NCI-H1436 (cell line): ENCODE data around the gene PAX3.
"Not testable (repeated sequence)": the region's sequence is repeated elsewhere in the genome, so short reads cannot be mapped to it uniquely, and the experiment has no call there.

Experiments
- DNase-seq: peaks from one replicate; lab custom pipeline; 2025; lab: John Stamatoyannopoulos, UW

PAX3 gene

DNA sequence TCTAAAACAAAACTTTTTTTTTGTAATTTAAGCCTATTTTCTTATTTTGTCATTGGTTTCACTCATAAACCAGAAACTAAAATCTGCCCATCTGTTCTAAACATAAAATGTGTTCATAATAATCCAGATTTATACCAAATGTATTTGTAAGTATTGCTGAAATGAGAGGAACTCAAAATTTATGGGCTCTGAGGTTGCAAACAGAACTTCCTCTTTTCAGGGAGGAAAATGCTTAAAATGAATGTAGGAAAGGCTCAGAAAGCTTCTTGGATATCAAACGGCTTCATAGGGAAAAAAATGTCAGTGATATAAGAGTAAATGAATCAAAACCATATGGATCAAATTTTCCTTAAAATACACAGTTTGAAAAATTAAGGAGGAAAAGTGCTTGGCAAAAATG lies 83.9 kb downstream of the PAX3 start:
- no peak for DNase-seq

DNA sequence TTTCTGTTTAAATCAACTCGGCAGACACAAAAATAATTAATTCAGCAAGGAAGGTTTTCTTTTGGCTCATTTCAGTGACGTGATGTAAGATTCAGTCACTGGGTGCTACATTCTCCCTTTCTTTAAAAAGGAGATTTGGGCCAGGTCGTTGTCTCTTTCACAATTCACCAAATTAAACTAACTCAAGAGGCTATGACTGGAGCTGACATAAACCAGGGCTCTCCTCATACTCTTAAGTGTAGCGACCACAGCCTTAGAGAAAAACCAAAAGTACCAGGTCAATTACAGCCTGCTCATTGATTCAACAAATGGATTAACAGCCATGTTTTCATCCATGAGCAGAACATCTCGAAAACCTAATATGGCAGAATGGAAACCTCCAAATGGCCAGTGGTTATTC lies 85.7 kb downstream of the PAX3 start:
- no peak for DNase-seq

DNA sequence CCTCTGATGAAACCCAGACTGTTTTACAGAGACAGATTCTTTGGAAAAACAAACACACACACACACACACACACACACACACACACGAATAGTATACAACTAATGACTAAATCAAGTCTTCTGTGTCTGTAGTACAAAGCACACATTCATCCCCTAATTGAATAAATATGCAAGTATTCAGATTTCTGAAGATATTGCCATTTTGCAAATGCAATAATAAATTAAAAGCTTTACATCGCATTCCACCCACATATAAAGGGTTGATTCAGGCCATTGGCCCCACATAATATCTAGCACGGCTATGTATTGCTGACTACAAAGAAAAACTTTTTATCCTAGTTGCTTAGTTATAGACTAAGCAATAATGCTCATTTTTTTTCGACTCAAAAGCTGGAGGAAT lies 86.2 kb downstream of the PAX3 start:
- no peak for DNase-seq

DNA sequence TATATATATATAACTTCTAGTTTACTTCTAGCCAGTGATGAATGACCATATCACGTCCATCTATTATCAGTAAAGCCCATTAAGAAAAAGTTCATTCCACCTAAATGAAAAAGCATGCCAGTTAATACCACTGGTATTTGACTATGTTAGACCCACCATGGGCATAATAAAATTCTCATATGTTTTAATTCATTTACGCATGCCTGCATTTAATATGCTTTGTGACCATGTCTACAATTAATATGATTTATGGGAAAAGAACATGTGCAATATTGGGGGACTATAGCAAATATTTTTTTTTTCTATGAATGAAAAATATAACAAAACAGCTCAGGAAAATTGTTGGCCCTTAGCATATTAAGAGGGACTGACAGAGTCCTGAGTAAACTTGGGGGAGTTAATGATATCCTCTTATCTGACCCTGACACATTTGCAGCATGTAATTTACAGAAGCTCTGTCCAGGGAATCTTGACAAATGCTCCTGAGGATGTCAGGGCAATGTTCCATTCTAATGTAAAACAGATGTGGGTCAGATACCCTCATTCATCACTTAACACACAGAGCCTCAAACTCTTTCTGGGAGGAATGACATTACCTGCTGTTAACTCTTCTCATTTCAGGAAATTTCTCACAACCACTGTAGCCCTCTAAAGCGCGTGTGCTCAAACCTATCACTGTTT lies 90.6 kb downstream of the PAX3 start:
- DNase-seq, result no peak

DNA sequence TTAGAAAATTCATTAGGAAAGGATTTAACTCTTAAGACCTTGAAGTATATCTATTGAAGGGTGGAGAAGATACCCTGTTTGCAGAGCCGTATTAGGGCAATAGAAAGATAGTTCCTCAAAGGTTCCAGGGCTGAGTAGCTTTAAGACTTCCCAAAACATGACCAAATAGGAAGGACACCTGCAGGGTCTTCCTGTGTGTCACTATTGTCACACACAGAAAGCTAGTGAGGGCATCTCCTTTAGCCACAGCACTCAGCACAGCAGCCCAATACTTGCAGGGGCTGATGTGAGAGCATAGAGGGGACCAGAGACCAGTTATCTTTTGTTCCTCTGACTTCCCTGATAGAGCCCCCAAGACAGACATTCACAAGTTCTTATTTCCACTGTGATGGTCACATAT lies 93.7 kb downstream of the PAX3 start:
- DNase-seq, result no peak

DNA sequence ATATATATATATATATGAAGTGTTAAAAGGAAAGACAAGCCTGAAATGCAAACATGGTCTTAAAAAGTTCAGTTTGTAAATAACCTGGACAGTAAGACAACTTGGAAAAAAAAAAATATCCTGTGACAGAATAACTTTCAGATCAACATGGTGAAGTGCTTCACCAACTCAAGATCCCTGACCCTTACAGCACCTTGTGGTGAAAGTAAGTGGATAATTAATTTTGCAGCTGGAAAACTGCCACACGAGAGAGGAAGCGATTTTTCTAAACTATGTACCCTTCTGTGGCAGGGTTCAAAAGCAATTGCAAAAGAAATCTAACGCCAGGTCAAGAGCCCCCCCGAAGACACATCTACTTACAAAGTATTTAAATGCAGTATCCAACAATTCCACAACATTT lies 95.8 kb downstream of the PAX3 start:
- DNase-seq, result no peak

DNA sequence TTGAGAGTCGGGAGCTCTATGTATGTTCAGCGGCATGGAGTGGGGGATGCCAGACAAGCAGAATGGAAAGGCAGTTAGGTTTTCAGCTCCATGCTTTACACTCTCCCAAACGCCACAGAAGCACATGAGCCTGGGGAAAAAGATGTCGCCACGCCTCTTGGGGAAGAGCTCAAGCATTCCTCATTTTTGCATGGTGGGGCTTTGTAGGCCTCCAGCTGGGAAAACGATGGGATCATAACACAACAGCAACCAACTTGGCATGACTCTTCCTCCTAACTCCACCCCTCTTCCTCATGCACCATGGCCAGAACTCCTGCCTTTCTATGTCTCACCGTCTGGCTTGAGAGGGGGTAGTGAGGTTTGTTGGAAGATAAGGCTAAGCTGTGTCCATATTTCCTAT lies 102.6 kb downstream of the PAX3 start:
- DNase-seq, result no peak

DNA sequence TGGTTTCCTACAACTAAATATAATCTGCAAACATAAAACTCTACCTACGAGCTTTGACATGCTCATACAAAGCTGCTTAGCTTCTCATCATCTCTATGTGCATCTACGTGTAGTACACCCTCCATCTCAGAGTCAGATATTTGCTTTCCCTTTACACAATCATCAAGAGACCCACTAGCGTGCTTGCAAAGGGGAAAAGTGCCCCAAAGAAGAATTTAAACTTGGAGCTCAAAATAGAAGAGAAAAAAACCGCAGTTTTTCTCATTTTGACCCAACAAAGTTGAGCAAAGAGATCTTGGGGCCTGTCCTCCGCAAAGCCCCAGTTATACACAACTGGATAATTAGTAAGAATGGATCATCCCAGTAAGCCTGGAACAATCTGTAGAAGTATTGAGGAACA lies 104.1 kb downstream of the PAX3 start:
- no peak for DNase-seq

DNA sequence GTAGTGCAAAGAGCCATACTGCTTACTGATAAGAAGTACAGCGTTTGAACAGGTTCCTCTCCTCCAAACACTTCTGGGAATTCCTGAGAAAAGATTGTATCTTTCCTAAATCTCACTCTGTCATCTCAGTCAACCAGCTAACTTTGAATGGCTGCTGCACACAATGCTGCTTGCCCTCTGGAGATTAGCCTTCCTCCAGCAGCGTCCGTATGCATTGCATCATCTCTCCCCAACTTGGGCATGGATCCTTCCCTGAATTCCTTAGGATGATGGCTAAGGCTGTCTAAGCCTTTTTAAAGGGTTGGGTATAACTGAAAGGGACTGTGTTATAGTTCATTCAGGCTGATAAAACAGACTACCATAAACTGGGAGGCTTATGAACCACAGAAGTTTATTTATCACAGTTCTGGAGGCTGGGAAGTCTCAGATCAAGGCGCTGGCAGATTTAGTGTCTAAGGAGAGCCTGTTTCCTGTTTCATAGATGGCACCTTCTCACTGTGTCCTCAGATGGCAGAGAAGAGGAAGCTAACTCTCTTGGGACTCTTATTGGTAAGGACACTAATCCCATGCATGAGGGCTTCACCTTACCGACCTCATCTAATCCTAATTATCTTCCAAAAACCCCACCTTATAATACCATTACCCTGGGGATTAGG lies 105.3 kb downstream of the PAX3 start:
- DNase-seq, result no peak

DNA sequence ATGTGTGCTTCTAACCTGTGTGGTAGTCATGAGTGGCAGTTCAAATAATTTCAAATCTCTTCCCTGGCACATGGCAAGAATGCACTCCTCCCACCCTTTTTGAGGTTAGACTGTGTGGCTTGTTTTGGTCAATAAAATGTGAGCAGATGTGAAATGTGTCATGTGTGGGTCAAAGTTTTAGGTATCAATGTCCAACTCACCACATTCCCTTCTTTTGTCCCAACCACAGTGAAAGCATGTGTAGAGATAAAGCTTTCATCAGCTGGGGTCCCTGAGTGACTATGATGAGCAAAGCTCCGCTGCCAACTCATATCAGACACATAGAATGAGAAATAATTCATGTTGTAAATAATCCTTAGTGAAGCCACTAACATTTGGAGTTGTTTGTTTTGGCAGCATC lies 118.2 kb downstream of the PAX3 start:
- no peak for DNase-seq

DNA sequence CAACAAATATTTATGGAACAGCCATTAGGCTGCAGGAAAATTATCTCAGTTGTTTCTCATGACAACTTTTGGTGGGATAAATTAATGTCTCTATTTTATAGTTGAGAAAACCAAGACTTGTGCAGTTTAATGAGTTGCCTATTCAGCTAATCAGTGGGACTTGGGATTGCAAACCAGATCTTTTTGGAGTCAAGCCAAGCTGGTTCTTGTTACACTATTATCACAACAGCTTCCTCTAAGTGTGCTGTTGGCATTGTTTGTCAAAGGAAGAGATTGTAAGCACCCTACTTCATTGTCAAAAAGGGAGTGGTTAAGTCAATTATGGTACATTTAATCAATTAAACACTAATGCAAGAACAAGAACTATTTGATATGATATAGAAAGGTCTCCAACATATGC lies 119.2 kb downstream of the PAX3 start:
- DNase-seq, result peak; percentile 76

DNA sequence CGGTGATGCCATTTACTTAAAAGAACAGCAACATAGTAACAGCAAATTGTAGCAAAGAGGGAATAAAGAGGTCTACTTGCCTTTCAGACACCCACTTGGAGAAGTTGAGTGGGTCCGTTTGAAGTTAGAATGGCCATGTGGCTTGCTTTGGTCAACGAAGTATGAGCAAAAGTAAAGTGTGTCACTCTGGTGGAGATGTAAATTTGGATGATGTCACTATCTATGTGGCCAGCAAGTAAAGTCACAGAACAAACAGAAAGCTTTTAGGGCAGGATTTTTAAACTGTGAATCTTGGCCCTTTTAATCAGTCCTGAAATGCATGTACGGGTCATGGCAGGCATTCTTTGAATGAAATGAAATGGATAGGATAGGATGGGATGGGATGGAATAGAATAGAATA lies 120.3 kb downstream of the PAX3 start:
- DNase-seq, result no peak

DNA sequence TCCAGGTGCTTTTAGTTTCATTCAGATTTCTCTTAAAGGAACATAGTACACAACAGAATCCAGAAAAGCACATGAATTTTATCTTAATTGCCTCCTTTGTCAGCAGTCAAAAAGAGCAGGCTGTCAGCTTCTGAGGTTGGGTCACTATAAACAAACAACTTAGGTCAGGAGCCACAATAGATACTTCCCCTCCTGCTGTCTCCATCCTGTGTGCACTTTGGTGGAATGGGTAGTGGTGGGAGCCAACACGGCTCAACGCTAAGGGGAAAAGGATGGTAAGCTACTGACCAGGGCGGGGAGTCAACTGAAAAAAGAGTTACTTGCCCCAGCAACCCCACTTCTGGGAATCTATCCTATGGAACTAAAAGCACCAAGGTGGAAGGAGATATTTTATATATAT lies 121.9 kb downstream of the PAX3 start:
- DNase-seq, result no peak

DNA sequence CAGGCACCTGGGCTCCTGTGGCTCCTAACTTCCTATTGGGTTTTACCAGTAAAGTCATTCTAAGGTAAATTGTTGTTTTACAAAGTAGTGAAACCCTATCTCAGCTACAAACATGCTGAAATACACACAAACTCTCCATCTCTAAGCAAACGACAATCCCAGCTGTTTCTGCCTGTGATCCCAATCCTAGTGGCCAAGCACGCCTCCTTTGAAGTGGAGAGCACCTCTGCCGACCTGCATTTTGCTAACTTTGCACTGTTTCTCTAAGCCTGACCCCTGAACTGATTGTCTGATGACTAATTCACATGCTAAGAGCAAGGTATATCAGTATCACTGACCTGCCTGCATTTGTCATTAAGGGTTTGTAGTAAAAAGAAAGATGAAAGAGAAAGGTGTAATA lies 124.3 kb downstream of the PAX3 start:
- no peak for DNase-seq

DNA sequence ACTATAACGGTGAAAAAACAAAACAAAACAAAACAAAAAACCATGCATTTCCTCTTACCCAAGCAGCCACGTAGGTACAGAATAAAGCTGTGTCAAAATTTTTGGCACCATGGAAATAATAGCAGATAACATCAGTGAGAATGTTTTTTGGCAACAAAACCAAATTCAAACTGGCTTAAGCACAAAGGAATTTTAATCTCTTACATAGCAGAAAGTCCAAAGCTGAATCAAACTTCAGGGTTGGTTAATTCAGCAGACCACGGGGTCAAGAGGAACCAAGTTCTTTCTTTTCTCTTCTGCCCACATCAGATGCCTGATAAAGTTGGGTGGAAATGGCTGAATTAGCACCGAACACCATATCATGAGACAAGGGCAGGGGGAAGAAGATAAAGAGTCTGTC lies 129.5 kb downstream of the PAX3 start:
- no peak for DNase-seq

DNA sequence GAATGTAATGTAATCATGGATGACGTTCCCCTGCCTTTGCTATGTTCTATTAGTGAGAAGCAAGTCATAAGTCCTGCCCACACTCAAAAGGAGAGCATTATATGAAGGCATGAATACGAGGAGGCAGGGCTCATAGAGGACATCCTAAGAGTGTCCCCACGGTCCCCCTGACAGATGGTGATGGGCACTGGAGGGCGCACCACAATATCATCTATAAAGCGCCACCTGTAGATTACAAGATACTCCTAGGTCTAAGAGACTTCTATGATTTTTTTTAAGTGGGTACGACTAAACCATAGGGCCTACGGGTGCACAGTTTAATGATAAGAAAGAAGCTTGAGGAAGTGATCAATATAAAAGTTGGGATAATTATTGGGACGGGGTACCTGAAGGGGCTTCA lies 131.0 kb downstream of the PAX3 start:
- DNase-seq, result no peak

DNA sequence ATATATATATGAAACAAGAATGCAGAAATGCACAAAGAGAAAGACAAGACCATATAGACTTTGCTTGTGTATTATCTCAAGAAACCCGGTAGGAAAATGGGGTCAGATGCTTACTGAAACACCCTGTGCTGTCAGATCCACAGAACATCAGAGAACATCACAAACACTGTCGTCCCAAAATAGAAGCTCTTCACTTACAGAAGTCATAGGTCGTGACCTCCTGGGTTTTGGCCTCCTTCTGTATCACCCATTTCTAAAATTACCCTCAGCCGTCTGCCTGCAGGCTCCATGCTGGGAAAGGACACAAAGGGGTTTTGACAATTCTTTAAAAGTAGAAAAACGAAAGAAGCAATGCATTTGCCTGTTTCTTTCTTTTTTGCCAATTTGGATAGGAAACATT lies 137.9 kb downstream of the PAX3 start:
- DNase-seq, result no peak

DNA sequence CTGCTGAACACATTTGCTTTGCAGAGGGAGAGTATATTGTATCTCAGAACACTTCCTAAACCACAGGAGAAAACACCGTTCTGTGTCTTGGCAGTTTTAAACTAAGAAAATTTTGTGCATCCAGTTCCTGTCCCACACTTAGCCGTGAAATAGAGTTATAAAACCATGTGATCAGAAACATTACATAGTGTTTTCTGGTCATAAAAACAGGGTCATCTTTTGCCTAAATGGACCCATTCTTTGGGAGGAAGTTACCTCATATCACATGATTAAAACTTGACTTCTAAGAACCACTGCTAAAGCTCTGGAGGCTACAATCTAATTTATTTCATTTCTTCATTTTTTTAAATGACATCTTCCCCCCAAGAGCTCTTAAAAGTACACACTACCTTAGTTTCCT lies 138.7 kb downstream of the PAX3 start:
- DNase-seq, result no peak

DNA sequence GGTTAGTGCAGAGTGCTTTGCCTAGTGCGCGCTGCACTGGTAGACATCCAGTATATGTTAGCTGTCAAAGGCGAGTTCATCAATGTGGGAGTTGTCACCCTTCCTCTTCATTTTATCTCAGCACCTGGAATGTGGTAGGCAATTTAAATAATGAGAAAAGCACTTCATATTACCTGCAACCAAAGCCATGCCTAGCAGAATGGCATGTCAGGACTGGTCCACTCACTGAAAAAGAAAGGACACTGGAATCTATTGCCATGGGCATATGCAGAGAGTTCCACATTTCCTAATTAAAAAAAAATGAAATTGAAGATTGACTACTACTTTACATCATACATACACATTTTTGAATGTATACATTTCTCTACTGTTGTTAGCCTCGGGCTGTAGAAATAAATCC lies 139.6 kb downstream of the PAX3 start:
- no peak for DNase-seq

DNA sequence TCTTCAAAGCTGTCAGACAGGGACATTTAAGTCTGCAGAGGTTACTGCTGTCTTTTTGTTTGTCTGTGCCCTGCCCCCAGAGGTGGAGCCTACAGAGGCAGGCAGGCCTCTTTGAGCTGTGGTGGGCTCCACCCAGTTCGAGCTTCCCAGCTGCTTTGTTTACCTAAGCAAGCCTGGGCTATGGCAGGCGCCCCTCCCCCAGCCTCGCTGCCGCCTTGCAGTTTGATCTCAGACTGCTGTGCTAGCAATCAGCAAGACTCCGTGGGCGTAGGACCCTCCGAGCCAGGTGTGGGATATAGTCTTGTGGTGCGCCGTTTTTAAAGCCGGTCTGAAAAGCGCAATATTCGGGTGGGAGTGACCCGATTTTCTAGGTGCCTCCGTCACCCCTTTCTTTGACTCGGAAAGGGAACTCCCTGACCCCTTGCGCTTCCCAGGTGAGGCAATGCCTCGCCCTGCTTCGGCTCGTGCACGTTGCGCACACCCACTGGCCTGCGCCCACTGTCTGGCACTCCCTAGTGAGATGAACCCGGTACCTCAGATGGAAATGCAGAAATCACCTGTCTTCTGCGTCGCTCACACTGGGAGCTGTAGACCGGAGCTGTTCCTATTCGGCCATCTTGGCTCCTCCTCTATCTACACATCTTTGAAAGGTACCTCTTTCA lies 143.7 kb downstream of the PAX3 start:
- DNase-seq, result not testable (repeated sequence)
